Activated CD4-positive, alpha-beta memory T cell treated with anti-CD3 and anti-CD28 coated beads for 36 hours (primary cell): Measurements from ENCODE around the gene RNF213. TPM values are rescaled to one million over a fixed set of nuclear protein-coding genes. Genes with fewer than 3 reads are reported as not detected.
A peak's percentile ranks its signal among the peaks of the same experiment; 100 is the strongest.

Experiments
- CTCF ChIA-PET: fragments of 350-600 bp; sonication (Branson Sonifier 250); formaldehyde crosslinking; loops from one replicate; lab custom pipeline; 2021; ENCODE audit warnings: antibody characterized with exemption, inconsistent platforms; lab: Charles Lee
- POLR2A ChIA-PET: fragments of 350-600 bp; sonication (Branson Sonifier 250); formaldehyde crosslinking; loops from one replicate; lab custom pipeline; 2021; ENCODE audit warnings: antibody characterized with exemption; lab: Charles Lee
- DNase-seq: peaks from one replicate; pipeline ENCODE4 v3.0.0-alpha.2; 2020
- H3K27ac Mint-ChIP-seq: one replicate; pipeline ENCODE4 v1.8.0; 2021; ENCODE audit warnings: mixed read lengths
- H3K27me3 Mint-ChIP-seq: one replicate; pipeline ENCODE4 v1.8.0; 2021; ENCODE audit warnings: mixed read lengths
- H3K36me3 Mint-ChIP-seq: one replicate; pipeline ENCODE4 v1.8.0; 2021; ENCODE audit warnings: mixed read lengths
- H3K4me1 Mint-ChIP-seq: one replicate; pipeline ENCODE4 v1.8.0; 2021; ENCODE audit warnings: low read depth, mixed read lengths
- H3K4me3 Mint-ChIP-seq: one replicate; pipeline ENCODE4 v1.8.0; 2021; ENCODE audit warnings: mild to moderate bottlenecking, mixed read lengths
- H3K9me3 Mint-ChIP-seq: one replicate; pipeline ENCODE4 v1.8.0; 2021; ENCODE audit warnings: mixed read lengths
- intact Hi-C: fragments of 100-400 bp; cut with micrococcal nuclease; formaldehyde crosslinking; loops from one replicate; pipeline ENCODE4 v1.15.1; 2023
- total RNA-seq, 2 experiments: library from RNA; stranded (reverse); gene quantifications; one replicate each; pipeline ENCODE4 v1.2.3, GENCODE V29; 2021

RNF213 gene
- total RNA-seq, result 100 to 1,000 TPM; 421 to 440 TPM

GRCh38 chr17:80260791-80261158 is at the start of gene RNF213:
Gene RNF213, plus strand, starts transcription at chr17:80260852. Its CDS starts 2,830 bp downstream, at chr17:80263682.
- Mint-ChIP-seq H3K27me3 (no peaks in the 10 kb centered on the region), H3K4me3 (peak within 1 kb of the TSS; percentile 85), H3K4me1 (peaks cover 57% of the 10 kb centered on the region), H3K27ac (peak within 1 kb of the TSS; percentile 97), H3K36me3 (peaks cover 31% of the 10 kb centered on the region), H3K9me3 (no peaks in the 10 kb centered on the region)
- intact Hi-C loops, result no loop called here
- ChIA-PET CTCF (no interaction called here), POLR2A (interaction anchor here (1.2 kb wide), 1 partner anchor 41 kb away, joined by 6 read pairs; the partner anchor contains the start of genes SGSH and SLC26A11)
- peak; percentile 55 for DNase-seq

GRCh38 chr17:80212109-80212508 is 48.5 kb upstream of the RNF213 start:
- Mint-ChIP-seq H3K9me3 (no peaks in the 10 kb centered on the region), H3K4me1 (peaks cover 6% of the 10 kb centered on the region), H3K36me3 (peaks cover 22% of the 10 kb centered on the region), H3K4me3 (no peak overlapping the region), H3K27me3 (no peaks in the 10 kb centered on the region), H3K27ac (no peak overlapping the region)
- ChIA-PET POLR2A (no interaction called here), CTCF (no interaction called here)
- DNase-seq, result no peak
- intact Hi-C loops, result no loop called here

- intact Hi-C loops, result no loop called here
- peaks cover 8% of the 10 kb centered on the region for H3K4me1 Mint-ChIP-seq
- ChIA-PET CTCF (no interaction called here), POLR2A (no interaction called here)
- no peak for DNase-seq
- no peak overlapping the region for H3K4me3 Mint-ChIP-seq
- no peaks in the 10 kb centered on the region for H3K9me3 Mint-ChIP-seq
- no peaks in the 10 kb centered on the region for H3K27me3 Mint-ChIP-seq
- H3K36me3 Mint-ChIP-seq, result peaks cover 26% of the 10 kb centered on the region
- no peak overlapping the region for H3K27ac Mint-ChIP-seq
These were observed 48.1 kb upstream of the RNF213 start for GRCh38 chr17:80212511-80212910.

- peaks cover 28% of the 10 kb centered on the region for H3K36me3 Mint-ChIP-seq
- no peak overlapping the region for H3K27ac Mint-ChIP-seq
- DNase-seq, result no peak
- H3K9me3 Mint-ChIP-seq, result no peaks in the 10 kb centered on the region
- ChIA-PET CTCF (no interaction called here), POLR2A (no interaction called here)
- intact Hi-C loops, result no loop called here
- peaks cover 13% of the 10 kb centered on the region for H3K4me1 Mint-ChIP-seq
- no peak overlapping the region for H3K4me3 Mint-ChIP-seq
- no peaks in the 10 kb centered on the region for H3K27me3 Mint-ChIP-seq
These were observed 47.5 kb upstream of the RNF213 start for GRCh38 chr17:80212962-80213642.

- intact Hi-C loops, result no loop called here
- no peak overlapping the region for H3K27ac Mint-ChIP-seq
- CTCF ChIA-PET, result no interaction called here
- no peaks in the 10 kb centered on the region for H3K9me3 Mint-ChIP-seq
- H3K27me3 Mint-ChIP-seq, result no peaks in the 10 kb centered on the region
- POLR2A ChIA-PET, result no interaction called here
- DNase-seq, result no peak
- H3K4me3 Mint-ChIP-seq, result no peak overlapping the region
- H3K4me1 Mint-ChIP-seq, result peaks cover 18% of the 10 kb centered on the region
- peaks cover 28% of the 10 kb centered on the region for H3K36me3 Mint-ChIP-seq
These were observed 47.0 kb upstream of the RNF213 start for GRCh38 chr17:80213643-80213975.

- intact Hi-C loops, result no loop called here
- CTCF ChIA-PET, result no interaction called here
These were observed 46.4 kb upstream of the RNF213 start for GRCh38 chr17:80214012-80214877.

GRCh38 chr17:80214878-80215210 is 45.8 kb upstream of the RNF213 start:
- intact Hi-C loops, result no loop called here
- Mint-ChIP-seq H3K27ac (no peak overlapping the region), H3K4me3 (no peak overlapping the region), H3K27me3 (no peaks in the 10 kb centered on the region), H3K9me3 (no peaks in the 10 kb centered on the region), H3K36me3 (peaks cover 28% of the 10 kb centered on the region), H3K4me1 (peaks cover 26% of the 10 kb centered on the region)
- DNase-seq, result no peak
- POLR2A ChIA-PET, result no interaction called here
- CTCF ChIA-PET, result no interaction called here

More at GRCh38 chr17:80214012-80214877, 46.4 kb upstream of the RNF213 start:
- Mint-ChIP-seq H3K27me3 (no peaks in the 10 kb centered on the region), H3K4me1 (peaks cover 24% of the 10 kb centered on the region), H3K36me3 (peaks cover 28% of the 10 kb centered on the region), H3K4me3 (no peak overlapping the region), H3K27ac (no peak overlapping the region), H3K9me3 (no peaks in the 10 kb centered on the region)
- POLR2A ChIA-PET, result no interaction called here
- DNase-seq, result no peak

GRCh38 chr17:80216473-80217456 is 43.9 kb upstream of the RNF213 start:
- Mint-ChIP-seq H3K4me1 (peaks cover 33% of the 10 kb centered on the region), H3K27me3 (no peaks in the 10 kb centered on the region), H3K9me3 (no peaks in the 10 kb centered on the region), H3K27ac (no peak overlapping the region), H3K36me3 (peaks cover 21% of the 10 kb centered on the region), H3K4me3 (no peak overlapping the region)
- intact Hi-C loops, result no loop called here
- CTCF ChIA-PET, result no interaction called here
- POLR2A ChIA-PET, result interaction anchor here (0.6 kb wide), 1 partner anchor 18 kb away, joined by 3 read pairs; no protein-coding TSS in a partner anchor
- no peak for DNase-seq

- CTCF ChIA-PET, result interaction anchor here (0.8 to 2.2 kb wide), 4 partner anchors 14 to 116 kb away, joined by 3 to 7 read pairs (median 4); partner anchors contain the start of gene GAA
- Mint-ChIP-seq H3K36me3 (peaks cover 18% of the 10 kb centered on the region), H3K27ac (peak overlapping the region; percentile 20), H3K4me1 (peaks cover 33% of the 10 kb centered on the region), H3K4me3 (no peak overlapping the region), H3K27me3 (no peaks in the 10 kb centered on the region), H3K9me3 (no peaks in the 10 kb centered on the region)
- no peak for DNase-seq
- POLR2A ChIA-PET, result interaction anchor here (0.6 kb wide), 1 partner anchor 17 kb away, joined by 3 read pairs; no protein-coding TSS in a partner anchor
- intact Hi-C loops, result loop anchor here (2.0 kb wide), 1 partner anchor 45 kb away; no protein-coding TSS in a partner anchor
These were observed 42.8 kb upstream of the RNF213 start for GRCh38 chr17:80217703-80218362.

GRCh38 chr17:80218391-80218790 is 42.3 kb upstream of the RNF213 start:
- Mint-ChIP-seq H3K36me3 (peaks cover 18% of the 10 kb centered on the region), H3K4me3 (peak overlapping the region; percentile 89), H3K9me3 (no peaks in the 10 kb centered on the region), H3K27ac (peak overlapping the region; percentile 91), H3K4me1 (peaks cover 35% of the 10 kb centered on the region), H3K27me3 (no peaks in the 10 kb centered on the region)
- ChIA-PET CTCF (interaction anchor here (0.8 to 2.2 kb wide), 3 partner anchors 34 to 117 kb away, joined by 3 to 7 read pairs (median 5); partner anchors contain the start of gene GAA), POLR2A (no interaction called here)
- DNase-seq, result no peak
- intact Hi-C loops, result loop anchor here (2.0 kb wide), 1 partner anchor 44 kb away; no protein-coding TSS in a partner anchor
